NCI-H187 (cell line): Measurements from ENCODE around the gene PNKD.

ENCODE experiments used
- DNase-seq, 2 experiments: peaks; one replicate each; lab custom pipeline; 2025; lab: John Stamatoyannopoulos, UW

Gene PNKD

DNA sequence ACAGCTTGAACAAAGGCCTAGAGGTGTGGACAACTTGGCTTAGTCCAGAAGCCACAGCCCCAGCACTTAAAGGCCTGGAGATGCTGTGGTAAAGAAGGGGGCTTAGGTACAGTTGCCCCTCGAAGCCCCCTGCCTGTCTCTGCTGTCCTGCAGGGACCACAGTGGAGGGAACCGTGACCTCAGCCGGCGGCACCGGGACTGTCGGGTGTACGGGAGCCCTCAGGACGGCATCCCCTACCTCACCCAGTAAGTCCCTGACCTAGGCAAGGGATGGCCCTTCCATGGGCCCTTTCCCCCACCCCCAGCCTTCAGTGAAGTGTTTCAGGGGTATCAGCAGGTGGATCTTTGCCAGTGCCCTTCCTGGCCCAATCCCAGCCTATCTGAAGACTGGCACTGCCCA, 71.1 kb downstream of the PNKD start:
- no peak for DNase-seq

DNA sequence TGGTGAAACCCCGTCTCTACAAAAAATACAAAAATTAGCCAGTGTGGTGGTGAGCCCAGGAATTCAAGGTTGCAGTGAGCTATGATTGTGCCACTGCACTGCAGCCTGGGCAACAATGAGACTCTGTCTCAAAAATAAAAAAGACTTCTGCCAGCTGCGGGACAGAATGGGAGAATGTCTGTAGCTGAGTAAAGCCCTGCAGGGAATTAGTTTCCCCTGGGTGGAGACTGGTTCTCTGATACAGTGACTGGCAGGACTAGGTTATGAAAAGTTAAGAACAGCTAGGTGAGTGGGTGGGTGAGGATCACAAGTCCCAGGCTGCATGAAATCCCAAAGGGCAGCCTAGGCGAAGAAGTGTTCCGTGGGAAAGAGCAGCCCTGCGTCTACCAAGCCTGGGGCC, 72.5 kb downstream of the PNKD start:
- no peak for DNase-seq

DNA sequence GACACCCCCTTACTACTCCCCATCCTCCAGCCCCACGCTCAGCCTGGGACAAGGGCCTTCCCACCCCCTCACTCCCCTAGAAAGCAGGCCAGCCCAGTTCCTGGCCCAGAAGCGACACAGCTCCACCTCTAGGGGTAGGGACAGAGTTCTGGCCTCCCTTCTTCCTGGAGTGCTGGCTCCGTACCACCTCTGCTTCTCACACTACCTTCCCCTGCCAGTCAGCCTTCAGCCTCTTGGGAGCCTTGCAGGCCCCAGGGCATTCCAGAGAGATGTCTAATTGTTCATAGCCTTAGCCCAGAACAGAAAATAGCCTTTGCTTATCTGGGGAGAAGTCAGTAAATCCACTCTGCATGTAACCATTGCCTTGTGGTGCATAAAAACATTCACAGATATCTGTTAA, 73.3 kb downstream of the PNKD start:
- DNase-seq: no peak

DNA sequence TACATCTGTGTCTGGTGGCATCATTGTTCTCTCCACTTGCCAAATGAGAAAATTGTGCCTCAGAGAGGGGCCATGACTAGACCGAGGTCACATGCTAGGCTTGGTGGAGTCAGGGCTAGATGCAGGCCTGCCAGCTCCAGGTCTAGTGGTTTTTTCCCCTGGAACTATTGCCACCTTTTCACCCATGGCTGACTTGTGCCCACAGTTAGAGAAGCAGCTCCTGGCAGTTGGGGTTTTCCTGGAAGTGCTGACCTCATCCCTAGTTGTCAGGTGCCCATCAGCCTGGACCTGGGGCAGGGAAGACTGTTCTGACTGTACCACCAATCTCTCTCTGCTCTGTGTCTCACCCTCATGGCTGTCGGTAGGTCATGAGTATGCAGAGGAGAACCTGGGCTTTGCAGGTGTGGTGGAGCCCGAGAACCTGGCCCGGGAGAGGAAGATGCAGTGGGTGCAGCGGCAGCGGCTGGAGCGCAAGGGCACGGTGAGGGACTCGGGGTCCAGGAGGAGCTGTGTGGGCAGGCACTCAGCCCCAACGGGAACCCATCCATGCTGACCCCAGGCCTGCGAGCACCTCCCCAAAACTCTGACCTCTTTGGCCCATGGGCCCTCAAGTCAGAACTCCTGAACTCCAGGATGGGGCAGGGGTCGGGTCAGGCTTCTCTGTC, 73.9 kb downstream of the PNKD start:
- DNase-seq: no peak

DNA sequence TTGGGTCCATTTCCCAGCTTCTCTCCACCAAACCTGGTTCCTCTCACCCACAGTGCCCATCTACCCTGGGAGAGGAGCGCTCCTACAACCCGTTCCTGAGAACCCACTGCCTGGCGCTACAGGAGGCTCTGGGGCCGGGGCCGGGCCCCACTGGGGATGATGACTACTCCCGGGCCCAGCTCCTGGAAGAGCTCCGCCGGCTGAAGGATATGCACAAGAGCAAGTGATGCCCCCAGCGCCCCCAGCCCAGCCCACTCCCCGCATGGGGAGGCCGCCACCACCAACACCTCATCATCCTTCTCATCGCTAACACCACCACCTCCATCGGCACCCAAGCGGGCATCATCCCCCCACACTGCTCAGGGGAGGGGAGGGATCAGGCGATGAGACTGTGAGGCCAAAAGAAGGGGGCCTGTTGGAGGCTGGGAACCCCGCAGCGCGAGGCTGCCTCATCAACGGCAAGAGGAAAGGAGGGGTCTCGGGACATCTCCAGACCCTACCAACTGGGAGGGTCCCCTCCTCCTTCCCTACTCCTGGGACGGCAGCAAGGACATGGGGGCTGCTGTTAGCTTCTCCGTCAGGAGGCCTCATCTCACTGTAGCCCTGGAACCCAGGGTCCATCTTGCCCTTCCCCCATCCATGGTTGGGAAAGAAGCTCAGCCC, 74.6 kb downstream of the PNKD start:
- DNase-seq: no peak

DNA sequence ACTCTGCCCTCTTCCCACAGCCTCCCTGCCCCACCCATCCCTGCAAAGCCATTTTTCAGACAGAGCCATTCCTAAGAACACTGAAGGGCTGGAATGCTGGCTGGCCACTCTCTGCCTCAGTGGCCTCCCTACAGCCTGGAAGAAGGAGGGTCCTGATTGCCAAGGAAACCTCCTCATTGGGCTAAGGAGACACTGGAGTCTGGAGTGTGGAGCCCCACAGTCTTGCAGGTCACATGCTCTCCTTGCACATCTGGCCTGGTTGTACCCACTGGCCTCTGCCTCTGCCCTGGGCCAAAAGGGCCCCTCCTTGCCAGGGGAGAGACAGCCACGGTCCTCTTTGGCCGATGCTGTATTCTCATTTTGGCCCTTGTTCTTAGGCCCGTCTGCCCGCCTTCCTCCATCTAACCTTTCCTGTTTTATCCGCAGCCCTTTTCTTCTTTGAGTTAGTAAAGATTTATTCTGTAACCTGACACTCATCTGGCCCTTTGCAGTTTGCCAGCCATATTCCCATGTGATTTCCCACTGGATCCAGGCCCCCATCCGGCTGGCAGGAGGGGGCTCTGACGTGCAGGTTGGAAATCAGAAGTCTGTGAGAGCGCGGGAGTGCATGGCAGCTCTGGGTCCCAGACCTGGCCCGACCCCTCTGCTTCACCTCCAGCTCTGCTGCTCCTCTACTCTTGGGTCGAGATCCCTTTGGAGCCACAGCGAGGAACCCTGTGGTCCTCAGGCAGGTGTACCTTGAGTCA, 75.3 kb downstream of the PNKD start:
- DNase-seq: no peak

DNA sequence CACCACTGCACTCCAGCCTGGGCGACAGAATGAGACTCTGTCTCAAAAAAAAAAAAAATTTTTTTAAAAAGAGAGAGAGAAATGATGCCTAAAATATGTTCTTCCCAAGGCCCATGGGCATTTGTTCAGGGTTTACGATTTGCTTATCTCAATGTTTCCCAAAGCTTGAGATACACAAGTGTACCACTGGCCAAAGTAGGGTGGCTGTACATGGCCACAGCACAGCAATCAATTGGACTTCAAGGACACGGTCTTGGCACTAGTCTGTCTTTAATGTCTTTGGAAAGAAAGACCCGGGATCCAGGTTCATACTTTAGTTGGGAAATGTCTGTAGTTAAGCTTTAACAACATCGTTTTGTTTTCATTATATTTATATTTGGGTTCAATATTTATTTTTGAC, 76.9 kb downstream of the PNKD start:
- no peak for DNase-seq

DNA sequence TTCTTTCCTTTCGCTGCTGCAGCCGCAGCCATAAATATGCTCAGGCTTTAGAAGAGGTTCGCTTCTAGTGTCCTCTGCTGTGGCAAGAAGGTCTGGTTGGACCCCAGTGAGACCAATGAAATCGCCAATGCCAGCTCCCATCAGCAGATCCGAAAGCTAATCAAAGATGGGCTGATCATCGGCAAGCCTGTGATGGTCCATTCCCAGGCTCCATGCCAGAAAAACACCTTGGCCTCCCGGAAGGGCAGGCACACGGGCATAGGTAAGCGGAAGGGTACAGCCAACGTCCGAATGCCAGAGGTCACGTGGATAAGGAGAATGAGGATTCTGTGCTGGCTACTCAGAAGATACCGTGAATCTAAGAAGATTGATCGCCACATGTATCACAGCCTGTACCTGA, 83.7 kb downstream of the PNKD start:
- DNase-seq: no peak

DNA sequence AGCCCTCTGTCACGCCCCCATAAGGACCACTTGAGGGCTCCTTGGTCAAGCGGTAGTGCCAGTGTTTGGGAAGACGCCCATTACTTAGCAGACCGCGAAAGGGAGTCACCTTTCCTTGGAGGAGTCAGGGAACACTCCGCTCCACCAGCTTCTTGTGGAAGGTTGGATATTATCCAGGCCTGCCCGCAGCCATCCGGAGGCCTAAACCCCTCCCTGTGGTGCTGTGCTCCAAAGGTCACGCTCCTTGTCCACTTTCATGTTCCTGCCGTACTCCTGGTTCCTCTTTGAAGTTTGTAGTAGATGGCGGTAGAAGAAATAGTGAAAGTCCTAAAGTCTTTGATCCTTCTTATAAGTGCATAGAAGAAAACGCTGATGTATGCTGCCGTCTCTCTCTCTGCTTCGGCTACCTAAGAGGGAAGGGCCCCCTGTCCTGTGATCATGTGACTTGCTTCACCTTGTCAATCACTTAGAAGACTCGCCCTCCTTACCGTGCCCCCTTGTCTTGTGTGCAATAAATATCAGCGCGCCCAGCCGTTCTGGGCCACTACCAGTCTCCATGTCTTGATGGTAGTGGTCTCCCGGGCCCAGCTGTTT, 84.6 kb downstream of the PNKD start:
- no peak for DNase-seq

DNA sequence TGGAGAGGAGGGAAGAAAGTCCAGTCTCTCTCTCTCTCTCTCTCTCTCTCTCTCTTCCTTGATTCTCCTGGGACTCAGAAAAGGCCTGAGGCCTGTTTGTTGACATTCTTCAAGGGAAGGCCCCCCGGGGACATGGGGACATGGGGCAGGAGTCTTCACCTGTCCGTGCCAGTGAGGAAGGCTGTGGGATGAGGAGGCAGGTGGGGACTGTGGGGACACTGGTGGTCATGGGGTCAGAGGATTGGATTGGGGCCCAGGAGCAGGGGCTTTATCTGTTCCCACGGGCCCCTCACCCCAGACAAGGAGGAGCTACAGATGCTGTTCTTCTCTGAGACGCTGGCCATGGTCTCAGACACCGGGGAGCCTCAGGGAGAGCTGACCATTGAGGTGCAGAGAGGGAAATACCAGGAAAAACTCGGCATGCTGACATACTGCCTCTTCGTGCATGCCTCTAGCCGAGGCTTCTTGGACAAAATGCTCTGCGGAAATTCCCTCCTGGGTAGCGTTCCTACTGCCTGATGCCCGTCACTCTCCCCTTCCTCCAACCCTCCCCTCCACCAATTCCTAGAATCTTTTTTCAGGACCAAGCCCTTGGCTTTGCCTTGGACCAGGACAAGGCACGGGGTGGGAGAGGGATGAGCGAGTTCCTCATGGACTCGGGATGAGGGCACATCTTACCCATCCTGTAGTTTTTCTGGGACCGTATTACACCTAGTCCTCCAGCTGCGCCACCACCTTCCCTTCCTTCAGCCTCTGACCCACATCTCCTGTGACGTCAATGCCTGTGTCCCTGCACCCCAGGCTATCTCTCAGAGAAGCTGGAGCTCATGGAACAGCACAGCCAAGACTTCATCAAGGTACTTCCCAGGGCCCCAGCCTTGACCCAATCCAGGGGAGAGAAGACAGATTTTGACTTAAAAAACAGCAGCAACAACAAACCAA, 87.2 kb downstream of the PNKD start:
- DNase-seq: no peak

DNA sequence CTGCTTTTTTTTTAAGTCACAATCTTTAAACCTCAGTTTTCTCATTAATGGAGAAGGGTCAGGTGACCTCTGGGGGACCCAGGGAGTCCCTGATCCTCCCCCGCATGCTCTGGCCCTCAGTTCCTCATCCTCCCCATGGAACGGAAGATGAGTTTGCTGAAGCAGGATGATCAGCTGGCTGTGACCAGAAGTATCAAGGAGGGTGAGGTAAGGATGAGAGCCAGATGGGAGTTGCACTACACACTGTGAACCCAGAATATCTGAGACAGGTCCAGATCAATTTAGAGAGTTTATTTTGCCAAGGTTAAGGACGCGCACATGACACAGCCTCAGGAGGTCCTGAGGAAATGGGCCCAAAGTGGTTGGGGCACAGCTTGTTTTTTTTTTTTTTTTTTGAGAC, 90.1 kb downstream of the PNKD start:
- DNase-seq: no peak

DNA sequence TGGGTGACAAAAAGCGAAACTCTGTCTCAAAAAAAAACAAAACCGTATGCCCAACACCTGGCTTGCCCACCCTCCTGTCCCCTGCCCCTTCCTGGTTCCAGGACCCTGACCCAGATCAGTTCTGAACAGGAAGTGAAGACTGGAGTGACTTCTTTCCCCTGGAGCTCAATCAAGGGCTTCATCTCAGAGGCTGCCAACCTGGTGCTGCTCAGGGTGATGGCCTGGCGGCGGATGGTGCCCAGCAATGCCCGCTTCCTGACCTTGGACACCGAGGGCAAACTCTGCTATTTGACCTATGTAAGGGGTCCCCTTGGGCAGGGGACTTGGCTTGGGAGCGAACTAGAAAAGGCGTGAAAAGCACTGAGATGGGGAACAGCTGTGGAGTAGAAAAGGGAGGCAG, 92.3 kb downstream of the PNKD start:
- no peak for DNase-seq

DNA sequence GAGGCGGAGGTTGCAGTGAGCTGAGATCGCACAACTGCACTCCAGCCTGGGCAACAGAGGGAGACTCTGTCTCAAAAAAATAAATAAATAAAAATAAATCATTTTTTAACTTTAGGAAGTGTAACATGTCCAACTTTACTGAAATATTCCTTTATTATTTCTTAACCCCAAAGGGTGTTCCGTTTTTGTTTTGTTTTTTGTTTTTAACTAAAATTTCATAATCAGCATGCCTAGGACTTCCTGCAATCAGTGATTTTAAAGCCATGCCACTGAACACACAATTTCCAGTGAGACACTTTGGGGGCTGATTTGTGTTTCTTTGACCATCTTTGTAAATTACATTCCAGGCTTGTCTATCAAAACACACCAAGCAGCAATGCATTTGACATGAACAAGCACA, 93.4 kb downstream of the PNKD start:
- DNase-seq: no peak

DNA sequence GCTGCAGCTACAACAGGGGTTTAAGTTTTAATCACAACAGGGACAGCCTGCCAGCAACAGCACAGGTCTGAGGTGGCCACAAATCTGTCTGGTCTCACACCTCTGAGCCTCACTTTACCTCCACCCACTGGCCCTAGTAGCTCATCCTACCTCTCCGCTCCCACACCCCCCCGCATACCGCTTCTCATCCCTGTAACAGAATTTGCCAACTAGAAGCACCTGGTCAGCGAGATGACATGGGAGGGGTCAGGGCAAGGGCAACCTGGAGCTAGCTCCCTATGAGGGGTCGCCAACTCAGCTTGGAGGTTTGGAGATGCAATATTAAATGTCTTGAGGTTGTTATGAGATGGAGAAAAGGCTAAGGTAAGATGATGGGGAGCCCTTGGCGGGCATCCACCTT, 93.9 kb downstream of the PNKD start:
- DNase-seq: no peak

DNA sequence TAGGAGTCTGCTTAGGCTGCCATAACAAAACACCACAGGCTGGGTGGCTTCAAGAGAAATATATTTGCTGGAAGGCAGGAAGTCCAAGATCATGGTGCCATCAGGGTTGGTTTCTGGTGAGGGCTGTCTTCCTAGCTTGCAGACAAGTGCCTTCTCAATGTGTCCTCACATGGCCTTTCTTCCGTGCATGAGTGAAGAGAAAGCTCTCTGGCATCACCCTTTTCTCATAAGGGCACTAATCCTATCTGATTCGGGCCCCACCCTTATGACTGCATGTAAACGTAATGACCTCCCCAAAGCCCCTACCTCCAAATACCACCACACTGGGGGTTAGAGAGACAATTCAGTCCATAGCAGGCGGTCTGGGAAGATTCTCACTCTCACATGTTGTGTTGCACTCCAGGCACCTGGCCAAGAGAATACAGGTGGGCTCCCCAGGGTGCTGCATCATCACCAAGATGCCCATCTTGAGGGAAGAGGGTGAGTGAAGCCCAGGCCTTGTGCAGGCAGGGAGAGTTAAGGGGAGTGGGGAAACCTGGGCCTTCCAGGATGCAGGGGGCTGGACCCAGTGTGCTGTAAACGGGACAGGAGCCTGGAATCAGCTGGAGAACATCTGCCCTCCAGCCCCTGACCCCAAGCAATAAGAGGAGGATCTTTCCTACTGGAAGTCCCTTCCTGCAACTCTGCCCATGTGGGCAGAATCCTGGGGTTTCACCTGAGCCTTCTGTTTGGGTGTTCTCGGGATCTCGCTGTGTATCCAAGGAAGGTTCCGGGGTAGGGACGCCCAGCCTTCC, 96.5 kb downstream of the PNKD start:
- no peak for DNase-seq

DNA sequence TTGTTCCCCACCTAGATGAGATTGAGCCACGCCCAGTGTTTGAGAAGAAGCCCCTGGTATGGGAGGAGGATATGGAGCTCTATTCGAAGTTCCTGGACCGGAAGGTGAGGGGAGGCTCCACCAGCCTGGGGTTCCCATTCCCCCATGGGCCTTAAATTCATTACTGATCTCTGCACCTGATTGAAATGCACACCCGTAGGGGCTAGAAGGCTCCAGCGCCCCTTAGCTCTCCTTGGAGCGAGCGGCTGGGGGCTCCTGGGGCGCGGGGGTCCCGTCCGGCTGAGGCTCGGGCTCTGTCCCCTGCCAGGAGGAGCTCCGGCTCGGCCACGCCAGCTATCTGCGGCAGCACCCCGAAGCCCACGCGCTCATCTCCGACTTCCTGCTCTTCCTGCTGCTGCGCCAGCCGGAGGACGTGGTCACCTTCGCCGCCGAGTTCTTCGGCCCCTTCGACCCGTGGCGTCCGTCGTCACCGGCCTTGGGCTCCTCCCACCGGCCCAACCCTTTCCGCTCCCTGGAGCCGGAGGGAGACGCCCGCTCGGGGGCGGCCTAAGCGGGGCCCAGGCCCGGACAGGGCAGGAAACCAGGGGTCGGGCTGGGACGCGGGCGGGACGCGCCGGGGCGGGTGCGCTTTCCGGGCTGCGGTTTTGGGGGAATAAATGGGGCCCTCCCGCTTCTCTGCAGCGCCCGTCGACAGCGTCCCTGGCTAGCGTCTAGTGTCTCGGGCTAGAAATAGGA, 97.3 kb downstream of the PNKD start:
- no peak for DNase-seq

DNA sequence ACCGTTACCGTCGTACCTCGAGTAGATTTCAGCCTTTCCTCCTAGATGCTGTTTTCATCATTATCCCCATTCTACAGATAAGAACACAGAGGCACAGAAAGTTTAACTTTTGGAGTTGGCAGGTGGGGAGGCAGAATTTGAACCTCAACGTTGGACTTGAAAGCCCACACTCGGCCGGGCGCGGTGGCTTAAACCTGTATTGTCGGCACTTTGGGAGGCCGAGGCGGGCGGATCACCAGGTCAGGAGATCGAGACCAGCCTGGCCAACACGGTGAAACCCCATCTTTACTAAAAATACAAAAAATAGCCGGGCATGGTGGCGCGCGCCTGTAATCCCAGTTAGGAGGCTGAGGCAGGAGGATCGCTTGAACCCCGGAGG, 97.8 kb downstream of the PNKD start:
- no peak for DNase-seq

DNA sequence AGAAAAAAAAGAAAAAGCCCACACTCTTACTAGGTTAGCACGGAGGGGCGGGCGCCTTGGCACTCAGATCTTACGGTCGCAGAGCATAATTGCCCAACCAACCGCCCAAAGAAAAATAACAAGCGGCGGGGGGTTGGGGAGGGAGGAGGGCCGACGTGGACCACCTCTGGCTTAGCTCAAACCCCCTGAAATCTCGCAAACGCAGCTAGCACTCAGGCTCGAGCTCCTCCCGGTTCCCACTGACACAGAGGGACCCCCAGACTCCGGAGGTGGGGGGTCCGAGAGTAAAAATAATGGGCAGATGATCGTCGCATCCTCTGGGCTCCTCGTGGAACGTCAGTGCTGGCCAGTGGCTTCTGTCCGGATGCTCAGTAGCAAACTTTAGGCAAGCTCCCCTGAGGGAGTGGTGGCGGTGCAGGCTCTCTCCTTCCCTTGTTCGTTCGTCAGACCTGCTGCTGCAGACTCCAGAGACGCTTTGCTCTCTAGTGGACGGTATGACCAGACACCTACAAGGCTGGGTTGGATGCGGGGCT, 98.4 kb downstream of the PNKD start:
- DNase-seq: no peak

DNA sequence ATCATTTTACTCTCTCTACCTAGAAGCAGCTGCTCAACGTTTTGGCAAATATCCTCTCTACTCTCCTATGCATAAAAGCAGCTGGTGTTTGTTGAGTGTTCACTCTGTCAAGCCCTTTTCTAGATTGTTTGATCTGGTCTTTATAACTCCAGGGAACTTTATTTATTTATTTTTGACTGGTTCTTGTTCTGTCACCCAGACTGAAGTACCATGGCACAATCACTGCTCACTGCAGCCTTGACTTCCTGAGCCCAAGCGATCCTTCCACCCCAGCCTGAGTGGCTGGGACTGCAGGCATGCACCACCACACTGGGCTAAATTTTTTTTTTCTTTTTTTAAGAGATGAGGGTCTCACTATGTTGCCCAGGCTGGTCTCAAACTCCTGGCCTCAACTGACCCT, 99.0 kb downstream of the PNKD start:
- DNase-seq: no peak

DNA sequence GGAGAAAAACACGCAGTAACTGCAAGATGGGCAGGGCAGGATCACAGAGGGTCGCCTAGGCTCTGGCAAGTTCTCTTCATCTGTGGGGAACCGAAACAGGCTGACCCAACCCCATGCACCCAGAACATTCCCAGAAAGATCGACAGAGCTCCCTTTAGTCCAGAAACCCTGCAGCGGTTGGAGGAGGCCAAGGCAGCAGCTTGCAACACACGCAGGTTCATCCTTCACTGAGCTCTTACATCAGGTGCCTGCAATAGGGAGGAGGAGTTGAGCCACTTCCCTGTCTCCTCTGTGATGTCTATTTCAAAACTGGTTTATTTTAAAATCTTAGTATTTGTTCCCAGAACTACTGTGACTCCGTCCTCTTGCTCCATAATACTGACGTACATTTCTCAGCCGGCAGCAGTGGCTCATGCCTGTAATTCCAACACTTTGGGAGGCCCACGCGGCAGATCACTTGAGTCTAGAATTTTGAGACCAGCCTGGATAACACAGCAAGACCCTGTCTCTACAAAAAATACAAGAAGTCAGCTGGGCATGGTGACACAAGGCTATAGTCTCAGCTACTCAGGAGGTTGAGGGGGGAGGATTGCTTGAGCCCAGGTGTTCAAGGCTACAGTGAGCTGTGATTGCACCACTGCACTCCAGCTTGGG, 100.2 kb downstream of the PNKD start:
- DNase-seq: no peak
